HG03045 (cell line): ENCODE results near the gene AFMID.

Source experiments
- ATAC-seq: cut with Tn5 transposase; IDR thresholded peaks from one replicate; pipeline ENCODE4 v1.9.1; 2021; ENCODE audit warnings: mild to moderate bottlenecking, moderate library complexity; ENCODE audit not compliant: unreplicated experiment

AFMID gene

GRCh38 chr17:78236362-78237127, 49.4 kb downstream of the AFMID start:
- ATAC-seq, result no peak

DNA sequence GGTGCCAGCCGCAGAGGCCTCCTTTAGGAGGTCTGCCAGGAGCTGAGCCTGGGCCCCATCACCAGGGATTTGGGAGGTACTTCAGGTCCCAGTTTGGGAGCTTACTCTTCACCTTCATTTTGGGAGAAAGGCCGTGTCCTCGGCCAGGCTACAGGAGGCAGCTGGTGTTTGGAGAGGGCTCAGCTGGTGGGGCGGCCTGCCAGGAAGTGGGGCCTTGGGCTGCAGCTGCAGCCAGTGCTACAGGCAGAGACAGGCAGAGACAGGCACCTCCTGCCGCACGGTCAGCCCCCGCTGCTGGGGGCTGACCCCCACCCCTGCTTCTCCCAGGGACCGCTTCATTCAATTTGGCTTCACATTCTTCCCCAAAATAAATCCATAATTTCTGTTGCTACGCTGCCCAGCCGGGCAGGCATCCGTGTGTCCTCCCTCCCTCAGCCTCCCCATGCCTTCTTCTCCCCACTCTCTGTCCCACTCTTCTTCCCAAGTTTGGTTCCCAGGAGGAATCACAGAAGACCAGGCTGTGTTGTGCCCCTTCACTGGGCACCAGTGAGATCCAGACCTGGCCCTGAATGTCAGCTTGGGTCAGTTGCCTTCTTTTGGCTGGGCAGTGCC, 50.3 kb downstream of the AFMID start:
- no peak for ATAC-seq

DNA sequence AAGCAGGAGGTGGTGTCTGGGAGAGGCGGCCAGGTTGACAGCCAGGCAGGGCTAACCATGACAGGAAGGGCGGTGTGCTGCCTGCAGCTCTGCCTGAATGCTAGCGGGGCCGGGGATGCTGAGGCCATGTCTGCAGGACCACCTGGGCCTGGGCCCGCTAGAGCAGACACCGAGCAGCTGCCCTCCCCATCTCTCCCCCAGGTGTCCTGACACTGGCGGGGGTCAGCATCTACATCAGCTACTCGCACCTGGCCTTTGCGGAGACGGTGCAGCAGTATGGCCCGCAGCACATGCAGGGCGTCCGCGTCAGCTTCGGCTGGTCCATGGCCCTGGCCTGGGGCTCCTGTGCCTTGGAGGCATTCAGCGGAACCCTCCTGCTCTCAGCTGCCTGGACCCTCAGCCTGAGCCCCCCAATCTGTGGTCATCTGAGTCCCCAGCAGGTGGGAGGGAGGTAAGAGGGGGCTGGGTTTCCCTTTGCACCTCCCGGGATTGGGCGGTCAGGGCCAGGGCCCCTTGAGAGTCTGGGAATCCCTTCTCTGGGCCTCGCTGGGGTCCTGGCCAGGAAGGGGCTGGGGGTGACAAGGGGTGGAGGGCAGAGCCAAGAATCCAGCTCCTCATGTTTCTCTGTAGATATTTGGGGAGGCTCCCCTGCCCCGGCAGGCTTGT, 51.8 kb downstream of the AFMID start:
- no peak for ATAC-seq

- ATAC-seq, result no peak
Observed at GRCh38 chr17:78239489-78239931, 52.3 kb downstream of the AFMID start.

DNA sequence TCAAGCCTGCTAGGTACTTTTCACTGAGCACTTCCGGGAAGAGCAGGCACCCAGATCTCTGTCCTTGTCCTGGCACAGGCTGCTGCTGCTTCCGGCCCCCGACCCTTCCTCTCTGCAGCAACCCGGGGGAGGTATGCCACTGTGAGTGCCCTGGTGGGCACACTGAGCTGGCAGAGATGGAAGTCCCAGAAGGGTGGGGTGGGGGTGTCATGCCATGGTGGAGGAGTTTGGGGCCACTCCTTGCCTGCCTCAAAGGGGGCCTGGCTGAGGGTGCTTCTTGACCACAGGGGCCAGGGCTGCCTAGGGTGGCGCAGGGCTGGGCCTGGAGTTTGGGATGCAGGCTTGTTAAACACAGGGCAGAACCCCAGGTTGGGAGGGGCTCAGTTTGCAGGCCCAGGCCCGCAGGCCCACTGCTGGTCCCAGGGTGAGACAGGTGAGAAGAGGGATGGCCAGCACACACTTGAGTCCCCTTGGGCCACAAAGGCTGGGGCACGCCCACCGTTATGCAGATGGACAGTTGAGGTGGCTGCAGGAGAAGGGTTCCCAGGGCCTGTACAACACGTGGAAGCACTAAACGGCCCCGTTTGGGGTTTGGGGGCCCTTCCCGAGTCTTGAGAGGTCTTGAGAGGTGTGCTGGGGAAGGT, 53.0 kb downstream of the AFMID start:
- no peak for ATAC-seq

DNA sequence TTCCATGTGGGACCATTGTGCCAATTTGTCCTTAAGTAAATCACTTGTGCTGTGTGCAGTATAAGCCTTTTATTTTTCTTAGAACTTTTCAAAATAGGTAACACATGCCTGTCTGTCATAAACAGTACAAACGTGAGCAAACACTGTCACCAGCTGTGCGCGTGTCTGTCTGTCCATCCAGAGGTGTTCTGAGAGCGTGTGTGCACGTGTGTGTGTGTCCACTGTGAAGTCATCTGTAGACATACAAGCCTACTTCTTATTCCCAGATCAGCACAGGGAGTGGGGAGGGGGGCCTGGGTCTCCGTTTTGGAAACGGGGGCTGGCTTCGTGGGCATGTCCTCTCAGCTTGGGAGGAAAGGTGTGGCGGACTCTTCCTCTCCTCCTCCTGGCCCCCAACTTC, 53.7 kb downstream of the AFMID start:
- ATAC-seq, result no peak

DNA sequence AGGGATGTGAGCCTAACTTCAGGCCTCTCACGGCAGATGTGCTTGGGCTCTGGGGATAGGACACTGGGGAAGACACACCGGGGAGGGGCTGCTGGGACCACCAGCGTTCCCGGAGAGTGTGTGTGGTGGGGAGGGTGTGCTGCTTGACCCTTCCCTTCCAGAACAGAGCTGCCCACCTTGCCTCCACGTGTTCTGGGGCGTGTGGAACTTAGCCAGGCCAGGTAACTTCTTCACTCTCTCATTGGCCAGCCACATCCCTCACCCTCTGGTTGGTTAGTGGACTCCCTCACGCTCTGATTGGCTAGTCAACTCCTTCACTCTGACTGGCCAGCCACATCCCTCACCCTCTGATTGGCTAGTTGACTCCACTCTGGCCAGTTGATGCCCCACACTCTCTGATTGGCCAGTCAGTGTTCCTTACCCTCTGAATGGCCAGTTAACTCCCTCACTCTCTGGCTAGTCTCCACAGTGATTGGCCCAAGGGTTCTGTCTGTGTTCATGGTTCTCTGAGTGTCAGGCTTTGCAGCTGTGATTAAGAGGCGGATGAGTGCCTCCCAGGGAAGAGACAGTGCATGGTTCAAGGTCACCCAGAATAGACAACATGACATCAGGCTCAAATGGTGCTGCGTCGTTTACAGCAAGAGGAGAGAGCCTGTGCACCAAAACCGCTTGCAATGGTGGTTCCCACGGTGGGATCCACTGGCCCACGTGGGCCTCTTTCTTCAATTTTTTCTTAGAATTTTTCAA, 54.3 kb downstream of the AFMID start:
- no peak for ATAC-seq

- ATAC-seq, result no peak
Observed at GRCh38 chr17:78242024-78242742, 55.0 kb downstream of the AFMID start.

- no peak for ATAC-seq
Observed at GRCh38 chr17:78247304-78247703, 60.1 kb downstream of the AFMID start.

GRCh38 chr17:78248051-78248914, 61.1 kb downstream of the AFMID start:
- no peak for ATAC-seq

- no peak for ATAC-seq
Observed at GRCh38 chr17:78249074-78249817, 62.1 kb downstream of the AFMID start.

DNA sequence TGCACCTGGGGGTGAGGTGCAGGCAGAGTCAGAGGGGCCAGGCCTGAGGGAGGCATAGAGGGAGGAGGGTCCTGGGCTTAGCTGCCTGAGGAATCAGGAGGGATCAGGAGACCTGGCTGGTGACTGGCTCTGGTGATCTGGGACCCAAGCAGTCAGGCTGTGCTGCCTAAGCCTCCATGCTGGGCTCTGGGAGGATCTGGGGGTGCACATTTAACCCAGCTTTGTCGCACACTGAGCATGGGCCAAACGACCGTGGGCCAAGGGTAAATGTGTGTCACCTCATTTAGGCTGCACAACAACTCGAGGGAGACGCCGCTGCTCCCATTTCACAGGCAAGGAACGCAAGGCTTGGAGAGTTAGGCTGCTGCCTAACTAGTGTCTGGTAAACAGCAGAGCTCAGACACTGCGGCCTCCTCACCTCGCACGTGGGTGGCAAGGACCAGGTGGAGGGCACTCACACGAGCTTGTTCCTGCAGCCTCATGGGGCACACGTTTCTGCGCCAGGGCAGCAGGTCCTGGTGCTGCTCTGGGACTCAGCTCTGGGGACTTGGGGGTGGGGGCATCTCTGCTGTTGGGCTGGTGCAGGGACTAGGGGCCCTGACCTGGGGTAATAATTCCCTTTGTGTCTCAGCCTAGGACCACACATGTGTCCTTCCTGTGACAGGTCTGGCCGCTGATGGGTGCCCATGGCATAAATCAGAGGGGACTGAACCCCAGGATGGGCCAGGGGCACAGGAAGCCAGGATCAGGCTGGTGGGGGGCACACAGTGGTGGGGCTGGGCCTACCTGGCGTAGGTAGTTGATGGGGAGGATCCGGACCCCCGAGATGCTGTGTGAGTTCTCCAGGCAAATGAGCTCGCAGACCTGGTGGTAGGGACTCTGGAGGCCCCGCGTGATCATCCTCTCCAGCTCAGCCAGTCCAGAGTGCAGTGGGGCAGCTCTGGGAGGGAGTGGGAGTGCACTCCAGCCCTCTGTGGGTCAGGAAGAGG, 63.0 kb downstream of the AFMID start:
- ATAC-seq, result no peak

DNA sequence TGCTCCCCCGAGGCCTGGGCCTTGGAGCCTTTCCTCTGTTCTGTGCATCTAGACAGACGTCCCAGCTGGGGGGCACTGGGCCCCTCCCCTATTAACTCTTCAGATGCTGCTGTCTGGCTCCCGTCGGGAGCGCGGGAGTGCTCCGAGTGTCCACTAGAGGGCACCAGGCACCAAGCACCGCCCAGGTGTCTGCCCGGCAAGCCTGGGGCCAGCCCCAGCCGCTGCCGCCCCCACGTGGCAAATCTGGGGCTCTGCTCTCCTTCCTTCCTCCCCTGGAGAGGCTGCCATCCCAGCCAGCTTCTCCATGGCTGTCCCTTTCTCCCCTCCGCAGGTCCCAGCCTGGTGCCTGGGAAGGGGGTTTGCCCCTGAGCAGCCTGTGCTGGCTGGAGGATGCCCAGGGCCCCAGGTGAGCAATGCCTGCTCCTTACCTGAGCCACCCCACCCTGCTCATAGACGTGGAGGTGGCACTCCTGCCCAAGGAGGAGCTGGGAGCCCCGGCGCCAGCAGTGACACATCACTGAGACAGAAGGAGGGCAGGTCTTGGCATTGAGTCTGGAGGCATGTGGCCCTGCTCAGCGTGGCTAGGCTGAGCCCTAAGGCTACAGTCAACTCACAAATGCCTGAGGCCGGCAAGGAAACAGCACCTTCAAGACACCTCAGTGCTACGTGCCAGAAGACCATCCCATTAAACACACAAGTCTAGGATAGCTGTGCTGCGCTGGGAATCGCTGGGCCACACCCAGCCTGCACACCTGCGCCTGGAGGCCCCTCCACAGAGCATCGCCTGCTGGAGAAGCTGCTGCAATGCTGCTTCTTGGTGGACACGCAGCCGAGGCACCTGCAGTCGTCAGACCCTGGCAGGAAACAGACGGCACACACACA, 64.0 kb downstream of the AFMID start:
- peak; percentile 49 for ATAC-seq

DNA sequence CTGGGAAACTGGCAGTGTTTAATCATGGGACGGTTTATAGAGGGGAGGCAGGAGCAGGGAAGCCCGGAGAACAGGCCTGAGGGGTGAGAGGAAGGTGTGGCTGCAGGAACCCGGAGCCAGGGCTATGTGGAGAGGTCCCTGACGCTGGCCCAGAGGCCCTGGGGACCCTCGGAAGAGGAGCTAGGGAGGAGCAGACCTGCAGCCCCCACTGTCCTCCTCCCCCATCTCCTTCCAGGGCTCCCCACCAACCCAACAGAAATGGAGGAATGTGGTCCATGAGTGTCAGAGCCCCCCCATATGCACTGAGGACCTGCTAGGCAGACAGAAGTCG, 64.6 kb downstream of the AFMID start:
- ATAC-seq, result no peak

DNA sequence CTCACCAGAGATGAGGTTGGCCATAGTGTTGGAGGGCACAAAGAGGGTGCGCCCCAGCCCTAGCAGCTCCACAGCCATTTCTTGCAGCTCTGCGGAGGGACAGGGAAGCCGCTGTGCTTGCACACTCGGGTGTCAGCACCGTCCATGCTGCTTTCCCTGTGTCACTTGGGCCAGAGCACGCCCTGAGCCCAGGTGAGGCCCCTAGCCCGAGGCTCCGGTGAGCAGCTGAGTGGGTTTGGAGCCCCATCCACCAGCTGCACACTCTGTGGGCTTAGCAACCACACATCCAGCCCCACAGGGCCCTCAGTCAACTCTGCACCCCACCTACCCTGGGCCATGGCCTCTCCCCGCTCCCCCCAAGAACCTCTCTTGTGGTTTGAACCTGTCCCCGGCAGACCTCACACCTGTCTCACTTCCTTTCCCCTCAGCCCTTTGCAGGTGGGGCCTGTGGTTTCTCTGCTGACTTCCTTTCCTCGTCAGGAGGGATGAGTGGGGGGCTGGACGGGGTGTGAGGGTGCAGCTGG, 65.0 kb downstream of the AFMID start:
- no peak for ATAC-seq
